Stimulated activated CD4-positive, alpha-beta T cell treated with anti-CD3 and anti-CD28 coated beads, Interleukin-4, amount 100 ng/mL, for 24 hours (primary cell): ENCODE measurements around the gene CSNK2A3.
"Not testable (repeated sequence)": the region's sequence is repeated elsewhere in the genome, so short reads cannot be mapped to it uniquely, and the experiment has no call there.

Experiments
- DNase-seq: peaks from one replicate; pipeline ENCODE4 v3.0.0-alpha.2; 2020

CSNK2A3 gene

DNA sequence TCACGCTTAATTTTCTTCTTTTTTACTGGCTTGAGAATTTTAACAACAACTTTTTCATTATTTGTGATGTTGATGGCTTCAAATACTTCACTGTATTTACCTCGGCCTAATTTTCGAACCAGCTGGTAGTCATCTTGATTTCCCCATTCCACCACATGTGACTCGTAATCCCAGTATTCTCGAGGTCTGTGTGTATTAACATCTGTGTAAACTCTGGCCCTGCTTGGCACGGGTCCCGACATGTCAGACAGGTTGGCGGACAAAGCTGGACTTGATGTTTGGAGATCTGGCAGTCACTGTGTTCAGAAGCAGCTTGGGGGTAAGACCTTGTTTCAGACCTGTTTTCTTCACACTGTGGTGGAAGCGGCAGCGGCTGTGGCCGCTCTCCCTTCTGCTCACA is at the start of gene CSNK2A3:
Gene CSNK2A3, minus strand, starts transcription at position 373 of the 400 bp plus-strand sequence. Its CDS starts 131 bp downstream, at position 242.
- DNase-seq, result not testable (repeated sequence)

GRCh38 chr11:11401960-11402535 is 49.0 kb upstream of the CSNK2A3 start:
- DNase-seq, result no peak

- DNase-seq, result no peak
Measured at GRCh38 chr11:11400635-11401232, 47.7 kb upstream of the CSNK2A3 start.

DNA sequence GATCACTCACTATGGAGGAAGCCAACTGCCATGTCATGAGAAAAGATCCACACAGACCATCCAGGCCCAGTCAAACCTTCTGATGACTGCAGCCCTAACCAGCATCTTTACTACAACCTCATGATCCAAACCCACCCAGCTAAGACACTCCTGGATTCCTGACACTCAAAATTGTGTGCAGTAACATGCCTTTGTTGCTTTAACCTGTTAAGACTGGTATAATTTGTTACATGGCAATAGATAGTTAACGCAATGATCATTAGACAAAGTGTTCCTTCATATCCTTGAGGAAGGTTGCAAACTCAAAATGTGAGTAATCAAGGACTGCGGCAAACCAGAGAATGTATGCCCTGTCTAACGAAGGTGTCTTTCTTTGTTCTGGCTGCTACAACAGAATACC is 47.1 kb upstream of the CSNK2A3 start:
- no peak for DNase-seq

DNA sequence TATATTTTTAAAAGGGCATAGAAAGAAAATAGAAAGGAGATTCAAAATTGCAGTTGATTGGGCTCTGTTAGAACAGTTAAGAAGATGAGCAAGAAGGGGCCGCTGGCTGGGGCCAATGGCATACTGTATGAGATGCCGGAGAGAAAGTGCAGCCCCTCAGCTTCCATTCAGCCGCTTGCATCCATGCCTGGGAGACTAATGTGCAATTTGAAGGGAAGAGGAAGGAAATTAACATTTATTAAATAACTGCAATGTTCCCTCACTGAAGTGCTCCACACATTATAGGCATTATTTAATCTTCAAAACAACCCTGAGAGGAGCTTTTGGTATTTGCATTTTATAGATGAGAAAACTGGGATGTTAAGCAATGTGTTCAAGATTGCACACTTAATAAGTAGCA is 44.7 kb upstream of the CSNK2A3 start:
- DNase-seq, result no peak

DNA sequence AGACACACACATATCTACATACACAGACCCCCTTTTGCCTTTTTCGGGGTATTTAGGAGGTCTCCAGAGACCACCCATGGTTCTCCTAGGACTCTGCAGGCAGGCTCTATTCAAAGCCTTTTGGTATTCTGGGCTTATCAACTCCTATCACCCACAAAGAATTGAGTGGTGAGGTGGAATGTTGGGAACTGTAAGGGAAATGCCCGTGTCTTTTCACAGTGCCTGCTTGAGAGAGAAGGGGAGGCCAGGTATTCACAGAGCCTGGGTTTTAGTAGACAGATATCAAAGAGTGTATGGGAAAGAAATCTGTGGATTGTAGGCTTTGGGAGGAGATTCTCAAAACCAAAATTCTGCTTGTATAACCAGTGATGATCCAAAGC is 44.0 kb upstream of the CSNK2A3 start:
- no peak for DNase-seq

- no peak for DNase-seq
Measured at GRCh38 chr11:11396301-11397035, 43.4 kb upstream of the CSNK2A3 start.

DNA sequence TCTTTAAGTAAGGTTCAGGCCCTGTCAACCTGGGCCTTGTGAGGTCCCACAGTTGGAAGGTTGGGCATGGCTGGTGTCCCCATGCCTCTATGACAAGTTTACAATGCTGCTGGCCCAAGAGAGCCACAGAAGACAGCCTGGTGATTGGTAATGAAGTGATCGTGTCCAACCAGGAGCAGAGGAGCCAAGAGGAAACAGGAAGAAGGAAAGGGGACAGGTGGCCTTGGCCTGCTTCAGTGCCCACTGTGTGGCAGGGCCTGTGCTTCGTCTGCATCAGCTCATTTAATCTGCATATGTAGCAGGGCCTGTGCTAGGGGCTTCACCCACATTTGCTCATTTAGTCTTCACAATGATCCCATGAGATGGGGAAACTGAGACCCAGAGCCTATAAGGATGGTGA is 42.1 kb upstream of the CSNK2A3 start:
- DNase-seq, result no peak

GRCh38 chr11:11394241-11394640 is 41.2 kb upstream of the CSNK2A3 start:
- DNase-seq, result no peak

DNA sequence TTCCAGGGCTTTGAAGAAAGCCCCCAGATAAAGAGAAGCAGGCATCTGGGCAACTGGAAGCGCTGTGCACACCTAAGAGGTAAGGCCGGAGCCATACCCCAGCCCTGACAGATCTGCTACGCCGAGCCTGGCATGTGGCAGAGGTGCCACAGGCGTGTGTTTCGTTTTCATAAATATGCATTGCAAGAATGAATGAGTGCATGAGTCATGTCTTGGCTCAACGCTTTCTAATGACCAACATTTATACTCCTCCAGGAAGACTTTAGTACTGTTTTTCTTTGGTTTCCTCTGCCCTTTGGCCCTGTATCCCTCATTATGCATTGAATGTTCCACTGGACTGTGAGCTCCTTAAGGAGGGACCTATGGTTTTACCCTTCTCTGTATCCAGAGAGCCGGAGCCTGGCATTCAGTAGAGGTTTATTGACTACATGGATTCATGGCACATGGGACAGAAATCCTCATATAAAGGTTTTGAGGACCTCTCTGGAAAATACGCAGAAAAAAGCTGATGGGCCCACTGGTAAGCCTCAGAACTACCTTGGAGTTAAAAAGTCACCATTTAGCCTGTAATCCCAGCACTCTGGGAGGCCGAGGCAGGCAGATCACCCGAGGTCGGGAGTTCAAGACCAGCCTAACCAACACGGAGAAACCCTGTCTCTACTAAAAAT is 38.9 kb upstream of the CSNK2A3 start:
- DNase-seq, result no peak

- no peak for DNase-seq
Measured at GRCh38 chr11:11391169-11391568, 38.1 kb upstream of the CSNK2A3 start.

- DNase-seq, result no peak
Measured at GRCh38 chr11:11390068-11390771, 37.2 kb upstream of the CSNK2A3 start.

DNA sequence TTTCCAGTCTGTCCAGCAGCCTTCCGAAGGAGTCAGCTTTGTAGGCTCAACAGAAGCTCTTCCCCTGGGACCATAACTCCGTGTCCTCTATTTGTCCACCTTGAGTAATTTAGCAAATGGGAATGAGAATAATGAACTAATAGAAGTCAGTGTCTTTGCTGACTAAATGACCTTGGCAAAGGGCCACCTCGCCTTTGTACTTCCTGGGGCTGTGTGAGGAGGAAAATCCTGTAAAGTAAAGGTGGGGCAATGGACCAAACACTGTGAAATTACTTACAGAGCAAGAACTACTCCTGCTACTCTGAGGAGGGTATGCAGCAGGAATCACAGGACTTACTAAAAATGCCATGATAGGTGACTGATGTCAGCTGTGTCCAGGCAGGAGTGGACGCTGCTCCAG is 36.2 kb upstream of the CSNK2A3 start:
- no peak for DNase-seq

GRCh38 chr11:11387622-11388305 is 34.7 kb upstream of the CSNK2A3 start:
- no peak for DNase-seq

DNA sequence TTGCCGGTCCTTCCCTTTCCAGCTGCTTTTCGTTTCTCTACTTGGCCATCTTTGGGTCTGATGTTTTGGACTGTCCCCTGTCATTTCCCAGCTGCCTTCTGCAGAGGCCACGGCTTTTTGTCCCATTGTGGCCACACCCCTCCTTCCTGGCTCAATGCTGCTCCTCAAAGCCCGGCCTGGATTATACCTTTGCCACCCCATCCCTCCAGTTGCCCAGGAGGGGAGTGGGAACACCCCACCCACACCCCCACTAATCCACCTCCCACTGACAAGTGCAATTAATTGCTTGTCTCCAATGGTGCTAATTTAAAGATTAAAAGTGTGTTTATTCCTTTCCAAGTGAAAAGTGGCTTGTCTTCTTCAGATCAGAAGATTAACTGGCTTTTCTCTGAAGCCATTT is 34.2 kb upstream of the CSNK2A3 start:
- no peak for DNase-seq

DNA sequence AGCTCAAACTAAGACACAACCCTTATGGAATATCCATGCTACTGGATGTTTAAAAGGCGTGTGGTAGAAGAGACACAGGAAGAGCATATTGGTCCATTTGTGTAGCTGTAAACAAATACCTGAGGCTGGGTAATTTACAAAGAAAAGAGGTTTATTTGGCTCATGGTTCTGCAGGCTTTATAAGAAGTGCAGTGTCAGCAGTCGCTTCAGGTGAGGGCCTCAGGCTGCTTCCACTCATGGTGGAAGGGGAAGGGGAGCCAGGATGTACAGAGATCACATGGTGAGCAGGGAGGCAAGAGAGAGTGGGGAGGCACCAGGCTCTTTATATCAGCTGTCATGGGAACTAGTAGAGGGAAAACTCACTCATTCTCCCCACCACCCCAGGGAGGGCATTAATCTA is 31.8 kb upstream of the CSNK2A3 start:
- DNase-seq, result no peak

DNA sequence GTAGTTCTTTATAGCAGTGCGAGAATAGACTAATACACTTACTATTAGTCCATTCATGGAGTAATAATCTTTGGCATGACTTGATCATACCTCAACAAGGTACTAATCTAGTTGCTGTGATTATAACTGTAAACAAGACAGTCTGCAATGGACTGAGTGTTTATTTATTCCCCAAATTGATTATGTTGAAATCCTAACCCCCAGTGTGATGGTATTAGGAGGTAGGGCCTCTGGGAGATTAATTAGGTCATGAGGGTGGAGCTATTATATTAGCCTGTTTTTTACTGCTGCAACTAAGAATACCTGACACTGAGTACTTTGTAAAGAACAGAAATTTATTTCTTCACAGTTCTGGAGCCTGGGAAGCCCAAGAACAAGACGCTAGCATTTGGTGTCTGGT is 30.9 kb upstream of the CSNK2A3 start:
- no peak for DNase-seq

DNA sequence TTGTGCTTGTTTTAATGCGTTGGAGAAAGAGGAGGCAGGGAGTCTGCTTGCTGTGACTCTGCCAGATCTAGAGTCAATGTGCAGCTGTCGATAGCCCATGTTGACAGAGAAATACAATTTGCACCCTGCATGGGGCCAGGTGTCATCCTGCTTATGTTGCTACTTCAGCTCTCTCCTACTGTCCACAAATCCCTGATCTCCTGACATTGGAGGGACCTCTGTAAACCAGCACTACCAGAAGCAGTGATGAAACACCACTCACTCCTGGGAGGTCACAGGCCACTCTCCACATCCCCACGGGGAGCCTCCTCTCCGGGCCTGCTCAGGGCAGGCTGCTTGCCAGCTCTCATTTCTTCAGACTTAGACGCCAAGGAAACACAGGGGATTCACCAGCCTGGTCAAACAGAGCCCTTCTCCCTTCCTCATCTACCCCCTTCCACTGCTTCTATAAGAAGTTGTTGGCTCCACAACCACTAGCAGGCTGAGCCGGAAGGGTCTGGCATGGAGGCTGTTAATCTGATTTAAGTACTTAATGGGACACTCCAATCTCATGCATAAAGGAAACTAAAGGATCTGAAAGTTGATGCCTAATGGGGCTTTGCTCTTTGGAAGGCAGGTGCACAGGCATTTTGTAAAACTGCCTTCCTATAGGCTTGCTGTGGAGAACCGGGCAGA is 29.9 kb upstream of the CSNK2A3 start:
- DNase-seq, result no peak

DNA sequence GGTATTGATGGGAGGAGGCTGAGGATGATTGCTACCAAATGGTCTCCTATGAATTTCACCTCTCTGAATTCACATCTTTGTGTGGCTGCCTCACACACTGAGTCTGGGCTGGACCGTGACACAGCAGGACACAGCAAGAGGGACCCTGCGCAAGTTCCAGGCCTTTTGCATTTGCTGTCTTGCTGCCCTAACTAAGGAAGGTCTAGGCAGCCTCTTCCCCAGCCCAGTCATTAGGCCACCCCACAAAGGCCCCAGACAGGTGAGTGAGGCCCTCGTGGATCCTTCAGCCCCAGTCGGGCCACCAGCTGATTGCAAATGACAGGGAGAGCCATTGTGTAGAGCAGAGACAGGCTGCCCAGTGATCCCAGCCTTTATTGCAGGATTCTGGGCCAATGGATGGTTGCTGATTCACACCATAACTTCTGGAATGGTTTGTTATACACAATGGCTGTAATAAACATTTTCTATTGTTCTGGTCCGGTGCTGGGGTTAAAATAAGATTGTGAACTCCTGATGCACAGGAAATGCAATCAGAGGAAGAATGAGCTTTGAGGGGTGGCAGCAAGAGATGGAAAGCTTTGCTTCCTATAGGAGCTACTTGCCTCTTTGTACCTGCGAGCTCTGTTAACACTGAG is 28.5 kb upstream of the CSNK2A3 start:
- DNase-seq, result no peak

DNA sequence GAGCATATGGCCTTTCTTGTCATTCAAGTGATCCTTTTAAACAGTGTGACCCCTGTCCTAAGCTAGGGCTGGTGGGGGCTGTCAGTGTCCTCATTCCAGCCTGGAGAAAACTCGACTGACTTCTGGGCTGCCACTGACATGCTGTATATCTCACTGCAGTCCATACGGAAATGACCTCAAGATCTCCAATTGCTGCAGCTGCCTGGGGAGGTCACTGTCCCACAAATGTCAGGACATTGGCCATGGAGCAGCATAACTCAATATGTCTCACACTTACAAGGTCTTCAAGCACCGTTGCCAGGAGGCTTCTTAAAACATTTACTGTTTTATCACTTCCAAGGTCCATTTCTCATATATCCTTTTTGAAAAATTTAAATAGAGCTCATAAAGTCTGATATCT is 27.8 kb upstream of the CSNK2A3 start:
- no peak for DNase-seq

GRCh38 chr11:11380340-11380739 is 27.3 kb upstream of the CSNK2A3 start:
- DNase-seq, result no peak

DNA sequence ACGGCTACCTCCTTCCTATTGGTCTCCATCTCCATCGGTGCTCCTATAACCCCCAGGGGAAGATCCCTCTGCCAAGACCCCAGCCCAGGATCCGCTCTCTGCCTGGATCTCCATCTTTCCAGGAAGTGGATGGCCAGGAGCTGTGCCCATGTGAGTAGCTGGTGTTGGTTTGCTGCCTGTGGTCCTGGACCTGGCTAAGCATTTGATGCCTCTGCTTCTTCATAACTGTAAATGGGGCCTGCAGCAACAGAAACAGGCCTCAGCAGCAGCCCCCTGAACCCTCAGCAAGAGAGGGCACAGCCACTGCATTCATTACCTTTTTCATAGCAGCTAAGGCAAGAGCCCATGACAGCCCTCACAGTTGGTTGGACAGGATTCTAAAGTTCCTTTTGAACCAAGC is 26.6 kb upstream of the CSNK2A3 start:
- no peak for DNase-seq
